Gastroesophageal sphincter (tissue), 4 donors: ENCODE results near the gene ABHD12. TPM values are rescaled to one million over a fixed set of nuclear protein-coding genes. Genes with fewer than 3 reads are reported as not detected.

Experiments
- ATAC-seq: fragments of 150-250 bp; one replicate; pipeline ENCODE4 v1.9.1; 2016; ENCODE audit warnings: mild to moderate bottlenecking, moderate library complexity
- H3K27ac ChIP-seq, 4 donors: fragments of 200-600 bp; sonication (generic) in 3 of 4; 1 replicate in 3 of 4; 2 replicates in 1 of 4; pipeline ENCODE4 v1.5.1; 2016 to 2019
- H3K27me3 ChIP-seq: fragments of 200-600 bp; sonication (generic); one replicate; pipeline ENCODE4 v1.5.1; 2019
- H3K36me3 ChIP-seq, 2 donors: fragments of 200-600 bp; sonication (generic); one replicate each; pipeline ENCODE4 v1.5.1; 2019; ENCODE audit warnings: control low read depth in 1 of 2
- H3K4me1 ChIP-seq, 3 donors: fragments of 200-600 bp; sonication (generic); 1 replicate in 2 of 3; 2 replicates in 1 of 3; pipeline ENCODE4 v1.5.1; 2016 to 2019; ENCODE audit warnings: control low read depth in 2 of 3
- H3K4me3 ChIP-seq, 2 donors: fragments of 200-600 bp; sonication (generic); one replicate each; pipeline ENCODE4 v1.5.1; 2019; ENCODE audit warnings: mild to moderate bottlenecking in 1 of 2, moderate library complexity in 1 of 2
- H3K9me3 ChIP-seq, 3 donors: fragments of 200-600 bp; sonication (generic); one replicate each; pipeline ENCODE4 v1.5.1; 2017 to 2019; ENCODE audit warnings: control low read depth in 2 of 3
- CTCF ChIP-seq, 4 experiments: fragments of 200-600 bp in 2 of 4; fragments of 450-650 bp in 2 of 4; sonication (generic) in 1 of 4; IDR thresholded peaks; one replicate each; pipeline ENCODE4 v1.5.1; 2017 to 2019; ENCODE audit warnings: antibody characterized with exemption in 4 of 4, mild to moderate bottlenecking in 2 of 4, moderate library complexity in 2 of 4
- EP300 ChIP-seq: sonication (generic); formaldehyde crosslinking; IDR thresholded peaks from one replicate; pipeline ENCODE4 v1.6.1; 2017; ENCODE audit warnings: antibody characterized with exemption, mild to moderate bottlenecking
- POLR2A ChIP-seq, 2 donors: fragments of 450-650 bp; IDR thresholded peaks; one replicate each; pipeline ENCODE4 v1.6.1; 2017; ENCODE audit warnings: antibody characterized with exemption in 2 of 2, mild to moderate bottlenecking in 2 of 2, moderate library complexity in 1 of 2
- POLR2AphosphoS5 ChIP-seq: sonication (generic); formaldehyde crosslinking; IDR thresholded peaks from one replicate; pipeline ENCODE4 v1.6.1; 2017; ENCODE audit warnings: antibody characterized with exemption
- WGBS, 2 donors: methylation state at CpG; one replicate each; pipeline ENCODE4 v1.1.5; 2018; ENCODE audit warnings: low coverage in 1 of 2; 5-methylcytosine and 5-hydroxymethylcytosine counted together
- total RNA-seq, 4 donors: library from RNA; depleted of rRNA; stranded (reverse); fragments of >200 nt; gene quantifications; one replicate each; pipeline ENCODE4 v1.1.0, GENCODE V29; 2016

Gene ABHD12
- total RNA-seq, 4 donors from 2014 or later: 19.2 to 45.9 (median 39.3) TPM

DNA sequence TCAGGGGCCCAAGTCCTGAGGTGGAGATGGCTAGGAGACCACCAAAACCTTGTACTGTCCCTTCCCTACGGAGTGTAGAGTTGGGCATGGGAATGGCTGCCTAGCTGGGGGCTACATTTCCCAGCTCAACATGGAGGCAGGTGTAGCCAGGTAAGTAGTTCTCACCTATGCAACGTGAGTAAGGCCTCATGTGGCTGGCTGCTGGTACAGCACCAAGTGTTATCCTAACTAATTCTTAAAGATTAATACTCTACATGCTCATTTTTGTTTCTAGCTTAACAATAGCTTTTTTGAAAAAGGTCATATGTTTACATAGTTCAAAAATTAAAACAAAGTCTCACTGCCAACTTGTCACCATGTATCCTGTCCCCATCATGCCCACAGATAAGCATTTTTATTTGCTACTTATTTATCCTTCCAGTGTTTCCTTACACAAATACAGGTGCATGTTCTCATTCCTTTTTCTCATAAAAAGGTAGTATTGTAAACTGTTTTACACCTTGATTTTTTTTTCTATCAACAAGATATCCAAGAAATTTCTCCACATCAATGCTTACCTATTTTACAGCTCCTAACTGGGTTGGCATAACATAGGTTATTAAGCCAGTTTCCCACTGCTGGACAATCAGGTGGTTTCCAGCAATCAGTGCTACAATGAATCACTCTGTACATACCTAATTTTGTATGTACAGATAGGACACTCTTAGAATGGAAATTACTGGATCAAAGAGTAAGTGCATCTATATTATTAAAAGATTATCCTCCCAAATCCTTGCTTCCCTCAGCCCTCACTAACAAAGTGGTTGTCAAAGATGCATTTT is 25.5 kb downstream of the ABHD12 start:
- Histone ChIP-seq H3K27me3 (no peaks in the 10 kb centered on the region), H3K4me3 (no peak overlapping the region), H3K4me1 (no peaks in the 10 kb centered on the region), H3K27ac (no peak overlapping the region), H3K36me3 (no peaks in the 10 kb centered on the region), H3K9me3 (no peaks in the 10 kb centered on the region)
- WGBS, 2 donors: 80 to 87% methylated on average over 2 of the region's 2 CpGs
- no peak for ATAC-seq
- no peak for TF ChIP-seq CTCF (IDR thresholded peaks at IDR 0.05)
- TF ChIP-seq POLR2AphosphoS5: no peak
- no peak for TF ChIP-seq EP300
- no peak for TF ChIP-seq POLR2A (IDR thresholded peaks at IDR 0.05)

DNA sequence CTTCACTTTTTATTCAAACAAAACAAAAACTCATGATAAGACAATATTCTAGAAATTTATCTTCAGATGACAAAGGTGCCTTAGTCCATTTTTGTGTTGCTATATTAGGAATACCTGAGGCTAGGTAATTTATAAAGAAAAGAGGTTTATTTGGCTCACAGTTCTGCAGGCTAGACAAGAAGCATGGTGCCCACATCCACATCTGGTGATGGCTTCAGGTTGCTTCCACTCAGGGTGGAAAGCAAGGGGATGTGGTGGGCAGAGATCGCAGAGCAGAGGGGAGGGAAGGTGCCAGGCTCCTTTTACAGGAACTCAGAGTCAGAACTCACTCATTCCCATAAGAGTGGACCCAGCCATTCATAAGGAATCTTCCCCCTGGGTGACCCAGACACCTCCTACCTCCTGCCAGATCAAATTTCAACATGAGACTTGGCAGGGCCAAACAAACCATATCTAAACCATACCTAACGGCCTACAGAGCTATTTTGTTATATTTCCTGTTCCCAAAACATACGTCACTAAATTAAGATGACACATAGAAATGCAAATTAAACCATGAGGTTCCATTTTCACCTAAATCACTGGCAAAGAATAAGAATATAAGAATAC is 26.4 kb downstream of the ABHD12 start:
- TF ChIP-seq CTCF (IDR thresholded peaks at IDR 0.05) (no peak), EP300 (no peak), POLR2A (IDR thresholded peaks at IDR 0.05) (no peak), POLR2AphosphoS5 (no peak)
- H3K36me3 ChIP-seq: no peaks in the 10 kb centered on the region
- 85 to 92% methylated on average over 3 of the region's 3 CpGs for WGBS, 2 donors
- no peak overlapping the region for H3K4me3 ChIP-seq
- H3K27me3 ChIP-seq: no peaks in the 10 kb centered on the region
- ATAC-seq: no peak
- H3K4me1 ChIP-seq: no peaks in the 10 kb centered on the region
- no peak overlapping the region for H3K27ac ChIP-seq
- no peaks in the 10 kb centered on the region for H3K9me3 ChIP-seq

DNA sequence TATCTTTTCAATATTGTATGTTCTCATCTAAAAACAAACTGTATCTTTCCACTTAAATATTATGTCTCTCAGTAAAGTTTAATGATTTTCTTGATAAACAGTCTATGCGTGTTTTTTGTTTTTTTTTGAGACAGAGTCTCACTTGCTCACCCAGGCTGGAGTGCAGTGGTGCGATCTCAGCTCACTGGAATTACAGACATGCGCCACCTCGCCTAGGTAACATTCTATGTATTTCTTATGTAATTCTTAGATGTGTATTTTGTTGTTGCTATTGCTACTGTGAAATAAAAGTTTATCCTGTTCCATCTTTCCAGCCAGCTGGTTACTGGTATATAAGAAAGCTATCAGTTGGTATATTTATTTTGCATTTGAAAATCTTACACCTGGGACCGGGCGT is 29.4 kb downstream of the ABHD12 start:
- H3K4me3 ChIP-seq: no peak overlapping the region
- ATAC-seq: no peak

DNA sequence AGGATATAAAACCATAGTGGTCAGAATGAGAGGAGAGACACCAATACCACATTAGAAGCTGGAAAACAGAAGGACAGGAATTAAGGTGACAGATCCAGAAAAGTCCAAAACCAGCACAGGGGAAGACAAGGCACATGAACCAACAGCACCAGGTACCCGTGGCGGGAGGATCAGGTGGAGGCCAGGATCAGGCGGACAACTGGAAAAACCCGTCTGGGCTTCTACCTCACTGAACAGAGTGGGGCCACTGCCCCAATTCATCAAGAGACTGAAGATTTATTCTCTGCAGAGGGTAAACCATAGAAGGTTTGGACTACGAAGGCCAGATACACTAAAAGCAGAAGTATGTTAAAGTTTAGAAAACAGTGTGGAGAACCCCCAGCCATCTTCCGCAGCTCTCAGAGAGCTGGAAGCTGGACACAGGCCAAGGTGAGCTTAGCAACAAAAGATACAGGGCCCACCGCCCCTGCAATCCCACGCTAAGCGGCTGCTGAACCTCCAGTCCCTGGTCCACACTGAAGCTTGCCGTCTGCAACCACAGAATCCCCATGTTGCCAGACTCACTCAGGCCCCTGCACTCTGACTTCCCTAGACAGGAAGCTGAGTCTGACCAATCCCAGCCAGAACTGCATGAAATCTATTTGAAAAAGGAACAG is 29.9 kb downstream of the ABHD12 start:
- 61 to 67% methylated on average over 8 to 10 of the region's 10 CpGs for WGBS, 2 donors
- H3K9me3 ChIP-seq: no peaks in the 10 kb centered on the region
- TF ChIP-seq CTCF (IDR thresholded peaks at IDR 0.05) (no peak), POLR2A (IDR thresholded peaks at IDR 0.05) (no peak), POLR2AphosphoS5 (no peak), EP300 (no peak)
- H3K27ac ChIP-seq: no peak overlapping the region
- no peak overlapping the region for H3K4me3 ChIP-seq
- ATAC-seq: no peak
- H3K4me1 ChIP-seq: peaks cover 0 to 2% (median 0%) of the 10 kb centered on the region in 3 donors
- H3K27me3 ChIP-seq: no peaks in the 10 kb centered on the region
- H3K36me3 ChIP-seq: no peaks in the 10 kb centered on the region

More for the DNA sequence above, 29.4 kb downstream of the ABHD12 start:
- H3K9me3 ChIP-seq: no peaks in the 10 kb centered on the region
- H3K4me1 ChIP-seq: no peaks in the 10 kb centered on the region
- no peaks in the 10 kb centered on the region for H3K27me3 ChIP-seq
- 81 to 89% methylated on average over 4 of the region's 6 CpGs for WGBS, 2 donors
- no peak for TF ChIP-seq CTCF (IDR thresholded peaks at IDR 0.05)
- TF ChIP-seq POLR2A (IDR thresholded peaks at IDR 0.05): no peak
- TF ChIP-seq EP300: no peak
- TF ChIP-seq POLR2AphosphoS5: no peak
- H3K27ac ChIP-seq: no peak overlapping the region
- no peaks in the 10 kb centered on the region for H3K36me3 ChIP-seq
